Mucosa of stomach (tissue), 1 donor: ENCODE data around the gene UST.
"Not testable (repeated sequence)": the region's sequence is repeated elsewhere in the genome, so short reads cannot be mapped to it uniquely, and the experiment has no call there.

ENCODE experiments used
- H3K27me3 ChIP-seq: one replicate; pipeline ENCODE4 v1.7.0; 2013; ENCODE audit warnings: mild to moderate bottlenecking, low read length; ENCODE audit not compliant: control insufficient read depth, insufficient read depth
- H3K36me3 ChIP-seq: one replicate; pipeline ENCODE4 v1.7.0; 2013; ENCODE audit warnings: low read length; ENCODE audit not compliant: control insufficient read depth, insufficient read depth
- H3K4me1 ChIP-seq: one replicate; pipeline ENCODE4 v1.7.0; 2013; ENCODE audit warnings: mild to moderate bottlenecking, low read length; ENCODE audit not compliant: control insufficient read depth, insufficient read depth
- H3K4me3 ChIP-seq: one replicate; pipeline ENCODE4 v1.7.0; 2013; ENCODE audit warnings: low read length
- H3K9ac ChIP-seq: one replicate; pipeline ENCODE4 v1.7.0; 2013; ENCODE audit warnings: mild to moderate bottlenecking, low read length, moderate library complexity
- H3K9me3 ChIP-seq: one replicate; pipeline ENCODE4 v1.7.0; 2013; ENCODE audit warnings: mild to moderate bottlenecking, low read length, moderate library complexity; ENCODE audit not compliant: control insufficient read depth
- donor health status: Pancreatic carcinoma.

UST gene

DNA sequence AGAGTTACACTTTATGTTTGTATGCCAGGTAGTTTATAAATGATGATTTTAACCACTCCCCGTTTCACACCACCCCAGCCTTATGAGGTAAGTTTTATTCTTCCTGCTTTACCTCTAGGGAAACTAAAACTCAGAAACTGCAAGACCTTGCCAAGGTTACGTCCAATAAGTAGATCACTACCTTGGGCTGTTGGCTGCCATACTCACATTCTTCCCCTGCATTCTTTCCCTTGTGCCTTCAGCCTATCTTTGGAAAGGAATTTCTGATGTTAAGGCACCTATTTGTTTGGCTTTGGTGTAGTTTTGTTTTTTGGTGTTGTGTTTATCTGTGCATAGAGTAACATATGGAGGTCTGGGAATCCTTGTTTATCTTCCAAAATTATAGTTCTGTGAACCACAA lies 122.1 kb downstream of the UST start:
- no peak overlapping the region for H3K9ac ChIP-seq
- no peaks in the 10 kb centered on the region for H3K27me3 ChIP-seq
- no peaks in the 10 kb centered on the region for H3K36me3 ChIP-seq
- no peaks in the 10 kb centered on the region for H3K4me1 ChIP-seq
- H3K9me3 ChIP-seq: no peaks in the 10 kb centered on the region
- H3K4me3 ChIP-seq: no peak overlapping the region

GRCh38 chr6:148869585-148869984 lies 122.8 kb downstream of the UST start:
- Histone ChIP-seq H3K4me3 (no peak overlapping the region), H3K9ac (no peak overlapping the region), H3K36me3 (no peaks in the 10 kb centered on the region), H3K9me3 (no peaks in the 10 kb centered on the region), H3K27me3 (no peaks in the 10 kb centered on the region), H3K4me1 (peaks cover under 1% of the 10 kb centered on the region)

- H3K4me1 ChIP-seq: peaks cover 5% of the 10 kb centered on the region
- no peaks in the 10 kb centered on the region for H3K27me3 ChIP-seq
- no peaks in the 10 kb centered on the region for H3K9me3 ChIP-seq
- no peak overlapping the region for H3K4me3 ChIP-seq
- H3K9ac ChIP-seq: no peak overlapping the region
- H3K36me3 ChIP-seq: no peaks in the 10 kb centered on the region
These were observed 126.3 kb downstream of the UST start for GRCh38 chr6:148873154-148873553.

DNA sequence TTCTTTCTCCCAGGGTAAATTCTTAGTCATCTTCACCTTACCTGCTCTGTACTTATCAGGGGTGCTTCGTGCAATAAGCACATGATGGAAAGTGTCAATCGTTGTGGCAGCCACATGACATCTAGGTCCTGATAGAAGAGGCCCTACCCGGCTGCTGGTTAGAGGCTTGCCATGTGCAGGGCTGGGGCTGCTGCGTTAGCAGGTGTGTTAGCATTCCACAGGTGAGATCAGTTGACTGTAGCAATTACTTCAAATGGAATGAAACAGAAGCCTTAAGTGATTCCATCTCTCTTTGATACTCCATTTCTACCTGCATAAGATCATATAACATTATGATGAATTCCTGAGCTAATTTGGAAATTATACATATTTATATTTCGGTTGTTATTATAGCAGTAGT lies 127.0 kb downstream of the UST start:
- H3K4me3 ChIP-seq: no peak overlapping the region
- no peaks in the 10 kb centered on the region for H3K36me3 ChIP-seq
- peaks cover 5% of the 10 kb centered on the region for H3K4me1 ChIP-seq
- no peaks in the 10 kb centered on the region for H3K27me3 ChIP-seq
- no peak overlapping the region for H3K9ac ChIP-seq
- no peaks in the 10 kb centered on the region for H3K9me3 ChIP-seq

- H3K9ac ChIP-seq: no peak overlapping the region
- H3K4me3 ChIP-seq: no peak overlapping the region
- H3K4me1 ChIP-seq: peaks cover 5% of the 10 kb centered on the region
- H3K27me3 ChIP-seq: no peaks in the 10 kb centered on the region
- H3K9me3 ChIP-seq: no peaks in the 10 kb centered on the region
- H3K36me3 ChIP-seq: no peaks in the 10 kb centered on the region
These were observed 128.0 kb downstream of the UST start for GRCh38 chr6:148874698-148875293.

GRCh38 chr6:148878683-148879082 lies 131.9 kb downstream of the UST start:
- Histone ChIP-seq H3K36me3 (no peaks in the 10 kb centered on the region), H3K9me3 (no peaks in the 10 kb centered on the region), H3K4me1 (peaks cover 5% of the 10 kb centered on the region), H3K27me3 (no peaks in the 10 kb centered on the region), H3K4me3 (no peak overlapping the region), H3K9ac (no peak overlapping the region)

- not testable (repeated sequence) for H3K4me3 ChIP-seq, H3K36me3 ChIP-seq, H3K9me3 ChIP-seq
These were observed 133.9 kb downstream of the UST start for GRCh38 chr6:148880742-148881141.

GRCh38 chr6:148881593-148882311 lies 134.9 kb downstream of the UST start:
- H3K9me3 ChIP-seq: no peaks in the 10 kb centered on the region
- no peaks in the 10 kb centered on the region for H3K4me1 ChIP-seq
- H3K9ac ChIP-seq: no peak overlapping the region
- H3K27me3 ChIP-seq: no peaks in the 10 kb centered on the region
- no peaks in the 10 kb centered on the region for H3K36me3 ChIP-seq
- H3K4me3 ChIP-seq: no peak overlapping the region

More at GRCh38 chr6:148880742-148881141, 133.9 kb downstream of the UST start:
- H3K4me1 ChIP-seq, H3K27me3 ChIP-seq, H3K9ac ChIP-seq: not testable (repeated sequence)

DNA sequence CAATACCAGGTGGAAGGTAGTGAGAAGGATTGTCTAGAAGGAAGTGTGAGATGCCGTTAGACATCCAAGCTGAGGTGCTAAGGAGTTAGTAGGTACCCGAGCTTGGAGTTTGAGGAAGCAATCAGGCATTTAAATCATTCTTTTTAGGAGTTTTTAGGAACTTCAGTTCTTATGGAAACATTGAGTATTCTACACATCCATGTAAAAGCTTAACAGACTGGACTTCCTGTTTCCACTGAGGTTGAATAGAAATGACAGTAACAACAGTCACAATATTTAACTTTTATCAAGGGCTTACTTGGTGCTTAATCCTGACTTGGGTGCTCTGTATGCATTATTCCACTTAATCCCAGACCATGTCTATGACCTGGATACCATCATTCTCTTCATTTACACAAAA lies 136.4 kb downstream of the UST start:
- no peaks in the 10 kb centered on the region for H3K36me3 ChIP-seq
- H3K27me3 ChIP-seq: no peaks in the 10 kb centered on the region
- no peak overlapping the region for H3K9ac ChIP-seq
- H3K4me1 ChIP-seq: peaks cover 8% of the 10 kb centered on the region
- no peaks in the 10 kb centered on the region for H3K9me3 ChIP-seq
- no peak overlapping the region for H3K4me3 ChIP-seq

- Histone ChIP-seq H3K36me3 (no peaks in the 10 kb centered on the region), H3K4me3 (no peak overlapping the region), H3K27me3 (no peaks in the 10 kb centered on the region), H3K4me1 (peaks cover 14% of the 10 kb centered on the region), H3K9ac (no peak overlapping the region), H3K9me3 (no peaks in the 10 kb centered on the region)
These were observed 137.6 kb downstream of the UST start for GRCh38 chr6:148884461-148884860.

DNA sequence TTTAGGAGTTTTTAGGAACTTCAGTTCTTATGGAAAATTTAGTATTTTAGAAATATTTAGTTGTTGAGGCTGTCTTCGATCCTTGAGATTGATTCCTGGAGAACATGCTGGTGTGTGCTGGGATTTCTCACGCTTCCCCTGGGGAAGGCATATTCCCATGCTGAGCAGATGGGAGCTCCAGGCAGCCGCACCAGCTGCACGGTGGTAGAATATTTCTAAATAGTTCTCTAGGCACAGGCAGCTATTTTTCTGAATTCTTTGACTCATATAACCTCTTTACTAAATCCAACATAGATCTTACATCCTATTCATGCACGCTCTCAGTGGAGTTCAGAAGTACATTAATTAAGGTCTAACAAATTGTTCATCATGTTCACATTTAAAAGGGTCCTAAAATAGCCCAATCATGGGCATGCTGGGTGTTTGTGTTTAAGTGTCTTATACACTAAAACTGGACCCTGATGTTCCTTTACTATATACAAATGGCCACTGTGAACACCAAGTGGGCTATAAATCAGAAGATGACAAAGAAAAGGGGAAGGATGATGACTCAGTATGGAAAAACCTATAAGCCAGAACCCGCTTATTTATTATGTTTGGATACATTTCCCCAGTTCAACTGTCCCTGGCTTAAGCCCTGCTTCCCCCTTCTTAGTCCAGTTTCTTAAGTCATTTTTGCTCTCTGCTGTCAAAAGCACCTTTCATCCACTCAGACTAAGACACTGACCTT lies 138.5 kb downstream of the UST start:
- Histone ChIP-seq H3K9ac (no peak overlapping the region), H3K9me3 (no peaks in the 10 kb centered on the region), H3K27me3 (no peaks in the 10 kb centered on the region)

More for the DNA sequence above, 138.5 kb downstream of the UST start:
- Histone ChIP-seq H3K4me3 (no peak overlapping the region), H3K4me1 (peaks cover 17% of the 10 kb centered on the region), H3K36me3 (no peaks in the 10 kb centered on the region)
